Measurements from ENCODE around the gene DOCK2.

The DOCK2 gene

GRCh38 chr5:169999621-170000020 lies 362.5 kb downstream of the DOCK2 start:
- no peak for DNase-seq

GRCh38 chr5:170000155-170000554 lies 363.1 kb downstream of the DOCK2 start:
- no peak for DNase-seq

GRCh38 chr5:170006021-170006420 lies 368.9 kb downstream of the DOCK2 start:
- DNase-seq = no peak

DNA sequence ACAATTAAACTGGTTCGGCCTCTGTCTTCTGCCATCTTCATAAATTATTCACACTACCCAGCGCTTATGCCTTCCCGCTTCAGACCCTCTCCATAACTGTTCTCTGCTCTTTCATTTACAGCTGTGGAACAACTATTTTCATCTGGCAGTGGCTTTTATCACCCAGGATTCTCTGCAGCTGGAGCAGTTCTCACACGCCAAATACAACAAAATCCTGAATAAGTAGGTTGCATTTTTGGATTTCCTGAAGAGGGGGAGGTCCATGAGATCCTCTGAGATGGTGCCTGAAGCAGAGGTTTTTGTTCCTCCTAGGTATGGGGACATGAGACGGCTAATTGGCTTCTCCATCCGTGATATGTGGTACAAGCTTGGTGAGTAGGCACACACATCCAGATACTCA lies 371.3 kb downstream of the DOCK2 start:
- DNase-seq = no peak

DNA sequence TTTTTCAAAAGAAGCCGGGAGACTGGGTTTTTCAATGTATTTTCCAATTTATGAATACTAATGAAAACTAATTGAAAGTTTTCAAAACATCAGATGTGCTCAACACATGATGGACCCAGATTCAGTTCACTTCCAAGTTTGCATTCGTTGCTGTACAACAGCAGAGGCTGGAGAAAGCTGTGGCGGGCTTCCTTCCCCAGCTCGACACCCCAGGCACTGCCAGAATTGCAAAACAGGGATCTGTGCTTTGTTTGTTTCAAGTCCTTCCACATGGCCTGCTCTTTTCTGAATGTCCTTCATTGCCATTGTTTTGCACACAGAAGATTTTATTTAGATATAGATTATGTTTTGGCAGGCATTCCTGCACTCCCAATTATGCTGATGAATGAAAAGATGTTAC lies 373.5 kb downstream of the DOCK2 start:
- no peak for DNase-seq

DNA sequence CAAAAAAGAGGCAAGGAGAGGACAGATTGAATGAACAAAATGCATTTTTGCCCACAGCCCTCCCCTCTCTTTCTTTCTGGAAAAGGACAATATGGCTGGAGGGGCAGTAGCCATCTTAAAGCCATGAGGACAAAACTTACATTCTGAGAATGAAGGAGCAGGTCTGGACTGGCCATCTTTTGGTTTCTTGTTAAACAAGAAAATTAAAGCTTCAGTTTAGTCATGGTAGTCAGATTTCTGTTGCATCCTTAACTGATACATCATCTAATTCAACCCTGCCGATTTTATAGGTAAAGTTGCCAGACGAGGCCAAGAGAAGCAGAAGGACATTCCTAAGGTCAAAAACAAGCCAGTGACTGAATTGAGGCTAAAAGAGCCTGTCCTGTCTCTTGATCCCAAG lies 374.7 kb downstream of the DOCK2 start:
- no peak for DNase-seq

DNA sequence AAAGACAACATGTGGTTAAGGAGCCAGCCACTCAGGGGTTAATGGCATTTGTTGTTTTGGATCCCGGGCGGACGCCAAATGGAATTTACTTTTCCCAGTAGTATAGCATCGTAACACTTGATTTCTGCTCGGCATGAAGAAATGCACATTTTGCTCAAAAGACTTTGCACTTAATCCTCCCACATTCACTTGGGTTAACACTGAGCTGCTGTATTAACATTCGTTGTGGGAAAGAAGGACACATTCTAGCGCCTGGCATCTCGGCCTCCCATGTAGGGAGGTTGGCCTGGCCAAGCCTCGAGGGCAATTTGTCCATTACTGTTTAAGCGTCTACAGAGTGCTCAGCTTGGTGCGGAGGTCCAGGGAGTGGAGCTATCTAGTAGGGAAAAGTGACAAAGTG lies 375.5 kb downstream of the DOCK2 start:
- DNase-seq = no peak

DNA sequence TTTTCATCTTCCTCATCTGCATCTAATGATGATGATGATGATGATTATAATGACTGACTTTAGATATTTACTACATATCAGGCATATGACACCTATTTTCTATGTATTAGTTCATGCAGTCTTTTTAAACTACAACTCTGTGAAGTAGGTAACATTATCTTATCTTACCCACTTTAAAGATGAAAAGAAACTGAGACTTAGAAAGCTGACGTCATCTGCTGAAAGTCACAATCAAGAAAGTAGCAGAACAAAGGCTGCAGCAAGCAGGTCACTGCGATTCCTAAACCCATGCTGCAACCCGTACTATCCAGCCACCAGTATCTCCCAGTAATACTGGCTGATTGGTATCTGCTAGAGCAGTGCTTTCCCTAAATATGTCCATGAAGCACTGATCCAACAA lies 383.3 kb downstream of the DOCK2 start:
- no peak for DNase-seq

GRCh38 chr5:170021506-170021905 lies 384.4 kb downstream of the DOCK2 start:
- no peak for DNase-seq

DNA sequence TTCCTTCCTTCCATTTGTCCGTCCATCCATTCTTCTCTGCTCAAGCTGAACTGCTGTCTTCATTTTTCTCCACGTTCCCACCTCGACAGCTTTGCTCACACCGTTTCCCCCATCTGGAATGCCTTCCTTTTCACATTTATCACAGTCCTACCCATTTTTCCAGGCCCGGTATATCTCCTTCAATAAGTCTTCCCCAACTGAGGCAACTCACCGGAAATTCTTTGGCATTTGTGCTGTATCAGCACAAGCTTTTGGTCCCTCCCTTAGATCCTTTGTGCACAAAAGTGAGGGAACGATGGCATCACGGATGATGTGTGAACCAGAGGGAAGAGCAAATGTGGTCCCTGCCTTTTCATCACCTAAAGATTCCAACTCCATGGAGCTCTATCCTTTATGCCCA lies 388.8 kb downstream of the DOCK2 start:
- no peak for DNase-seq

DNA sequence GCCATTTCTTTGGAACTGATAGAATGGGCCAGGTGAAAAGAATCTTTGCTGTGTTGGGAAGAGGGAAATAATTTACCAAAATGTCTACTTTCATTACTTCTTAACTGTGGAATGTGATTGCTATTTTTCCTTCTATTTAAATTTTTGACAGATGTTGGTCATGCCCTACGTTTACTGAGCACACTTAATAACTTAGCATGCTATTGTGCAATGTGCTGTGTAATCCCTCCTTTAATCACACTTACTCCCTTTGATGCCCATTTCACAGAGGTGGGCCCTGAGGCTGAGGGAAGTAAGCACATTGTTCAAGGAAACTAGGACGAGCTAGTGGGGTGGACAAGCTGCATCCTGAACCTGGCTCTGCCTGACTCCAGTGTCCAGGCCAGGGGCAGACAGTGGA lies 391.0 kb downstream of the DOCK2 start:
- no peak for DNase-seq

DNA sequence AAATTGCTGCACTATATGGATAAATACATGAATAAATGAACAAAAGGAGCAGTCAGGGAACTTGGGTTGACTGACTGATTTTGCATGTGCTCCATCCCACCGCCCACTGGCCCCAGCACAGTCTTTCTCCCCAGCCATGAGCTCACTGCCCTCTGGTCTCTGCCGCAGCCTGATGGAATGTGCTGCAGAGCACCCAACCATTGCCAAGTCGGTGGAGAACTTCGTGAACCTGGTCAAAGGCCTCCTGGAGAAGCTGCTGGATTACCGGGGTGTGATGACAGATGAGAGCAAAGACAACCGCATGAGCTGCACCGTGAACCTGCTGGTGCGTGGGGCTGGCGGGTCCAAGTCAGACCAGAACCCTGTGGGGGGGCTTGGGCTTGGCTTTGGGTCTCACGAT lies 397.2 kb downstream of the DOCK2 start:
- DNase-seq = no peak

GRCh38 chr5:170038241-170038640 lies 401.2 kb downstream of the DOCK2 start:
- no peak for DNase-seq

DNA sequence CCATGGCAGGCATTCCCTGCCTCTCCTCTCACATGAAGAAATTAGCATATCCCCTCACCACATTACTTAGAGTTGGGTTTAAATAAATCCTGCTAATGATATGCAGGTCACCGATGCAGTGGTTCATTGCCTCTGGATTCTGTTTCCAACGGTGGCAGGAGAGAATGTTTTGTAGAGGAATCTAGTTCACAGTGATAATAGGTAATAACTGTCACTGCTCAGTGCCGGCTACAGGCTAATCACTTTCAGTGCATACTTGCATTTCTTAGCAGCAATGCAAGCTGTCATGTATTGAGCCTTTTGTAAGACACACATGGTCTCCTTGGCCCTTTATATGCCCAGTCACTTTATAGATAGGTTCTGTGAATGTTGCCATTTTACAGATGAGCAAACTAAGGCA lies 402.8 kb downstream of the DOCK2 start:
- DNase-seq = no peak

- no peak for DNase-seq
Measured at GRCh38 chr5:170046241-170046640, 409.2 kb downstream of the DOCK2 start.

DNA sequence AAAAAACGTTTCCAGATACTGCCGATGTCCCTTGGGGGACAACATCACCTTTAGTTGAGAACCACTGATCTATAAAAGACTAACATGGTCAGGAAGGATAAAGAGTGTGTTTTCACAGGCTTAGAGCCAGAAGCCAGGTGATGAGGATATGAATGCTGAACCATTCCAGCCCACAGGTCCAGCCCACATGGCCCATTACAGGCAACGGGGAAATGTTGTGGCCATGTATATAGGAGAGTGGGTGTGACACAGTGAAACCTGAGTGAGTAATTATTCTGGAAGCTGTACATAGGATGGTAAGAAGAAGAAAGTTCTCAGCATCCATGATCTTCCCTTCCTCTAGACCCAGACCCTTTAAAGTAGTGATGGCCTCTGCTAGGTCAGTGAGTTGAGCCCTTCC lies 412.6 kb downstream of the DOCK2 start:
- no peak for DNase-seq

- no peak for DNase-seq
Measured at GRCh38 chr5:170053896-170054295, 416.8 kb downstream of the DOCK2 start.

DNA sequence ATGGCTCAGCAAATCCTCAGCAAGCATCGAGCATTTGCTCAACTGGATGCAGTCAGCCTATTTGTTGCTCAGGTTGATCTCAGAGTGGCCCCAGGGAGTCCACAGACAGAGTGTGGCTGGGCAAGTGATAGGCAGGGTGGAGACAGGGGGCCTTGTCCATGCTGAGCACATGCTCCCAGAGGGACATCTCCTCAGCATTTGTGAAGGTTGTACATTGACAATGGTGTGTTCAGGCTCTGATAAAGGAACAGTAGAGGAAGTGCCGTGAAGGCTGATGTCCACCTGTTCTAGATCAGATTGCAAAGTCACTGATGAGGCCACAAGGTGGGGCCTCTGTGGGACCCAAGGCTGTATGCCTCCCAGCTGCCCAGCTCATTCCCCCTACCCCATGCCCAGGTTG lies 418.5 kb downstream of the DOCK2 start:
- DNase-seq = no peak

- no peak for DNase-seq
Measured at GRCh38 chr5:170056561-170057267, 419.6 kb downstream of the DOCK2 start.

- no peak for DNase-seq
Measured at GRCh38 chr5:170057311-170057710, 420.2 kb downstream of the DOCK2 start.

- DNase-seq = no peak
Measured at GRCh38 chr5:170059221-170059620, 422.1 kb downstream of the DOCK2 start.

- DNase-seq = no peak
Measured at GRCh38 chr5:170067152-170067551, 430.1 kb downstream of the DOCK2 start.

DNA sequence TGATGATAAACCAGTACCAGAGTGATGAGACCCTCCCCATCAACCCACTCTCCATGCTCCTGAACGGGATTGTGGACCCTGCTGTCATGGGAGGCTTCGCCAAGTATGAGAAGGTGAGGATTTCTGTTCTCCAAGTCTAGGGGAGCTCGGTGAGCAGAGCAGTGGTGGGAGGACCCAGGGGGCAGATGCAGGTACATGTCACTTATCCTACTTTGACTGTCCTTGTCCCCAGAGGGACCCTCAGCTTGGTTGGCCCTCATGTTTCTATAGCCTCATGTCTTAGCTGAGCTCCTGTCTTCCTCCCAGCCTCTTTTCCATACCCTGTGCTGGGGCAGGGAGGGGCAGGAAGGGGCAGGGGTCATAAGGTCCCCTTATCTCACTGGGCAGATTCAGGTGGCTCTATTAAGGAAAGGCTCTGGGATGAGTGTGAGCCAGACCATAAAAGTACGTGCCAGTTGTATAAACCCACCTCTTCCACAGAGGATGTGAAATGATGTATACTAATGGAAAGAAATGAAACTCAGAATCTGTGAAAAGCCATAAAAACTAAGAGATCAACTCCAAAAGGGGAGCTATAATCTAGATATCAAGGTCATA lies 430.6 kb downstream of the DOCK2 start:
- no peak for DNase-seq

- no peak for DNase-seq
Measured at GRCh38 chr5:170069512-170069911, 432.4 kb downstream of the DOCK2 start.

All from hippocampal formation (tissue), 2 donors.